PC-3 (cell line): Measurements from ENCODE around the gene GPC3. TPM values are rescaled to one million over a fixed set of nuclear protein-coding genes. Genes with fewer than 3 reads are reported as not detected.

Experiments used
- ATAC-seq: fragments of 200-7000 bp; cut with Tn5 transposase; 2 replicates; pipeline ENCODE4 v1.9.1; 2020; ENCODE audit warnings: mild to moderate bottlenecking, moderate library complexity
- BruUV-seq: library from RNA; stranded (reverse); fragments of 400-500 nt; replicated peaks from 2 replicates; lab custom pipeline; 2021; lab: Mats Ljungman, UMichigan
- CTCF ChIA-PET: fragments of 300-600 bp; sonication (Branson Sonifier 250); formaldehyde crosslinking; loops from one replicate; lab custom pipeline; 2022; ENCODE audit warnings: antibody characterized with exemption; lab: Charles Lee
- POLR2A ChIA-PET: fragments of 300-600 bp; sonication (Branson Sonifier 250); formaldehyde crosslinking; loops from one replicate; lab custom pipeline; 2022; ENCODE audit warnings: antibody characterized with exemption; ENCODE audit not compliant: unreplicated experiment; lab: Charles Lee
- DNase-seq: peaks from one replicate; pipeline ENCODE4 v3.0.0-alpha.2; 2015
- H2AFZ ChIP-seq: fragments of 300-600 bp; sonication (generic); 2 replicates; pipeline ENCODE4 v1.6.0; 2016; ENCODE audit warnings: antibody characterized with exemption, low read length
- H3F3A ChIP-seq: fragments of 300-600 bp; sonication (generic); one replicate; pipeline ENCODE4 v1.6.0; 2017; ENCODE audit warnings: antibody characterized with exemption, low read length, control low read depth, mild to moderate bottlenecking; ENCODE audit not compliant: unreplicated experiment
- H3K27ac ChIP-seq: fragments of 300-600 bp; sonication (generic); 2 replicates; pipeline ENCODE4 v1.5.1; 2016; ENCODE audit warnings: mild to moderate bottlenecking, low read length
- H3K27me3 ChIP-seq: fragments of 300-600 bp; sonication (generic); 2 replicates; pipeline ENCODE4 v1.6.1; 2016; ENCODE audit warnings: low read length, mixed read lengths
- H3K36me3 ChIP-seq: fragments of 300-600 bp; sonication (generic); 2 replicates; pipeline ENCODE4 v1.6.1; 2016; ENCODE audit warnings: low read depth, mixed run types, low read length, mixed read lengths
- H3K4me1 ChIP-seq: fragments of 300-600 bp; sonication (generic); 2 replicates; pipeline ENCODE4 v1.5.1; 2016; ENCODE audit warnings: low read length; ENCODE audit not compliant: insufficient read depth
- H3K4me2 ChIP-seq: fragments of 300-600 bp; sonication (generic); 2 replicates; pipeline ENCODE4 v1.6.0; 2016; ENCODE audit warnings: low read length
- H3K4me3 ChIP-seq: fragments of 300-600 bp; sonication (generic); 2 replicates; pipeline ENCODE4 v1.5.1; 2016; ENCODE audit warnings: mild to moderate bottlenecking, low read length, mixed read lengths
- H3K79me2 ChIP-seq: fragments of 300-600 bp; sonication (generic); 2 replicates; pipeline ENCODE4 v1.6.1; 2017; ENCODE audit warnings: low read length, mixed read lengths
- H3K9ac ChIP-seq: fragments of 300-600 bp; sonication (generic); 2 replicates; pipeline ENCODE4 v1.6.0; 2016; ENCODE audit warnings: mild to moderate bottlenecking, low read length
- H3K9me2 ChIP-seq: fragments of 300-600 bp; sonication (generic); replicated peaks from 2 replicates; pipeline ENCODE4 v1.6.1; 2016; ENCODE audit warnings: mixed run types, low read length, mixed read lengths
- H3K9me3 ChIP-seq: fragments of 300-600 bp; sonication (generic); 2 replicates; pipeline ENCODE4 v1.6.1; 2016; ENCODE audit warnings: low read length, mixed read lengths
- H4K20me1 ChIP-seq: fragments of 300-600 bp; sonication (generic); 2 replicates; pipeline ENCODE4 v1.6.1; 2016; ENCODE audit warnings: low read length, mixed read lengths
- EZH2 ChIP-seq: fragments of 300-600 bp; sonication (generic); IDR thresholded peaks from one replicate; pipeline ENCODE4 v1.6.1; 2017; ENCODE audit warnings: antibody characterized with exemption, mild to moderate bottlenecking, low read length; ENCODE audit not compliant: unreplicated experiment
- EZH2phosphoT487 ChIP-seq: fragments of 300-600 bp; sonication (generic); IDR thresholded peaks from 2 replicates; pipeline ENCODE4 v1.6.1; 2018; ENCODE audit warnings: mild to moderate bottlenecking, antibody characterized with exemption, low read length, borderline replicate concordance
- intact Hi-C: fragments of 100-400 bp; cut with micrococcal nuclease; formaldehyde crosslinking; loops from 2 replicates; pipeline ENCODE4 v1.9.0; 2023
- total RNA-seq: library from RNA; depleted of rRNA; stranded (reverse); fragments of >200 nt; gene quantifications from 2 replicates; pipeline ENCODE4 v1.2.3, GENCODE V29; 2014
- TF ChIP-seq, protein P1 (sequence below): fragments of 300-600 bp; sonication (generic); conservative IDR thresholded peaks from 2 replicates; pipeline ENCODE4 v1.5.1; 2017; ENCODE audit warnings: antibody characterized with exemption, low read depth, mild to moderate bottlenecking, low read length

The GPC3 gene
- total RNA-seq, 1 experiment from 2014 or later = not detected

DNA sequence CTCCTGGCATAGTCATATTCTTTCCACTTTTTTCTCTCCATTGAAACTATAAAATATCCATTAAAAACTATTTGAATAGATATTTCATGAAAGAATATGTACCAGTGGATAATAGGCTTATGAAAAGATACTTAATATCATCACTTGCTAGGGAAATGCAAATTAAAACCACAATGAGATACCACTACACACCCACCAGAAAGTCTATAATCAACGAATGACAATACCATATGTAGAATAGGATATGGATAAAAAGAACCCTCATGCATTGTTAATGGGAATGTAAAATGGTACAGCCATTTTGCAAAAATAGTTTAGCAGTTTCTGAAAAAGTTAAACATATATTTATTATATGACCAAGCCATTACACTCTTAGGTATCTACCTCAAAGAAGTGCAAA, 351.4 kb downstream of the GPC3 start:
- DNase-seq (no peak), ATAC-seq (no peak)
- intact Hi-C loops = no loop called here
- Histone ChIP-seq H3K27me3 (no peaks in the 10 kb centered on the region), H3K9ac (no peak overlapping the region), H3K36me3 (no peaks in the 10 kb centered on the region), H3K9me3 (no peaks in the 10 kb centered on the region), H2AFZ (no peak overlapping the region), H4K20me1 (no peaks in the 10 kb centered on the region), H3K4me1 (peaks cover 18% of the 10 kb centered on the region), H3K4me2 (no peak overlapping the region), H3K27ac (no peak overlapping the region), H3F3A (no peaks in the 10 kb centered on the region), H3K79me2 (no peaks in the 10 kb centered on the region), H3K9me2 (no peaks in the 10 kb centered on the region), H3K4me3 (no peak overlapping the region)
- no peak for TF ChIP-seq EZH2phosphoT487
- TF ChIP-seq EZH2 = no peak
- TF ChIP-seq, protein P1, sequence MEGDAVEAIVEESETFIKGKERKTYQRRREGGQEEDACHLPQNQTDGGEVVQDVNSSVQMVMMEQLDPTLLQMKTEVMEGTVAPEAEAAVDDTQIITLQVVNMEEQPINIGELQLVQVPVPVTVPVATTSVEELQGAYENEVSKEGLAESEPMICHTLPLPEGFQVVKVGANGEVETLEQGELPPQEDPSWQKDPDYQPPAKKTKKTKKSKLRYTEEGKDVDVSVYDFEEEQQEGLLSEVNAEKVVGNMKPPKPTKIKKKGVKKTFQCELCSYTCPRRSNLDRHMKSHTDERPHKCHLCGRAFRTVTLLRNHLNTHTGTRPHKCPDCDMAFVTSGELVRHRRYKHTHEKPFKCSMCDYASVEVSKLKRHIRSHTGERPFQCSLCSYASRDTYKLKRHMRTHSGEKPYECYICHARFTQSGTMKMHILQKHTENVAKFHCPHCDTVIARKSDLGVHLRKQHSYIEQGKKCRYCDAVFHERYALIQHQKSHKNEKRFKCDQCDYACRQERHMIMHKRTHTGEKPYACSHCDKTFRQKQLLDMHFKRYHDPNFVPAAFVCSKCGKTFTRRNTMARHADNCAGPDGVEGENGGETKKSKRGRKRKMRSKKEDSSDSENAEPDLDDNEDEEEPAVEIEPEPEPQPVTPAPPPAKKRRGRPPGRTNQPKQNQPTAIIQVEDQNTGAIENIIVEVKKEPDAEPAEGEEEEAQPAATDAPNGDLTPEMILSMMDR = no peak
- no TSS peak for BruUV-seq
- ChIA-PET POLR2A (no interaction called here), CTCF (no interaction called here)

DNA sequence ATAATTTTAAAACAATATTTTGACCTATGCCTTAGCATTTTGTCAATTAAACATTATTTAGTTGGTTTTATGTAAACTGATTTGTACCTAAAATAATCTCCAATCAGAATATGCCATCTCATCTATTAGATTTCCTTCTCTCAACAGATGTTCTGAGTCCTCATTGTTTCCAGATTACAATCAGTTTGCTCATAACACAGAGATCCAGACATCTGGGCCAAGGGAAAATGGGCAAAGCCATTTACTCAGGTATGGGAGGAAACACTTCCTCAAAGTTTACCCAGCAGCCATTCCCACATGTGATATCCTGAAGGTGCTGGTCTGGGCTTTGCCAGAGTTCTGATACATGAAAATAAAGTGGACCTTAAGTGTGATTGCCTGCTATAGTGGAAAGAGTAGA, 352.2 kb downstream of the GPC3 start:
- Histone ChIP-seq H3K9me2 (no peaks in the 10 kb centered on the region), H3K9ac (no peak overlapping the region), H2AFZ (no peak overlapping the region), H3K27ac (peak overlapping the region; percentile 15; the same call in 1 of the 2 replicates), H3K4me1 (peaks cover 11% of the 10 kb centered on the region), H4K20me1 (no peaks in the 10 kb centered on the region), H3K4me3 (no peak overlapping the region), H3K4me2 (no peak overlapping the region), H3K9me3 (no peaks in the 10 kb centered on the region), H3K36me3 (no peaks in the 10 kb centered on the region), H3K27me3 (no peaks in the 10 kb centered on the region), H3K79me2 (no peaks in the 10 kb centered on the region), H3F3A (no peaks in the 10 kb centered on the region)
- CTCF ChIA-PET = no interaction called here
- TF ChIP-seq EZH2phosphoT487 = no peak
- TF ChIP-seq, protein P1 = no peak
- TF ChIP-seq EZH2 = no peak
- intact Hi-C loops = no loop called here
- ATAC-seq (no peak), DNase-seq (peak; percentile 38)
- BruUV-seq = no TSS peak
- POLR2A ChIA-PET = no interaction called here

DNA sequence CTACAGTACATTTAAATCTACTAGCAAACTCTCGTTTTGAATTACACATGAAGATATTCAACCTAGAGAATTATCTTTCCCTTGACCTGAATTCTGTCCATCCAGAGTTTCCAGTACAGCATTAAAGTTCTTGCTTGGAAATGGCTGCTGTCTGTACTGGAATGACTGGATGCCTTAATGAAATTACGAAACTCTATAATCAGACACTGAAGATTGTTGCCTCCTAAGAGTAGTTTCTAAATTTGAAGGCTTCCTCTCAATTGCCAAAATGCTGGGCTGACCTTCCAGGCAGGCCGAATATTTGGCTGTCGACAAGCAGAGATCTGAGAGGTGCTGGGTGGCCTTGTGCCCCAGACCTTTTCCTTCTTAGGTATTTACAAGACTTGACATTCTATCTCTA, 355.0 kb downstream of the GPC3 start:
- no peak overlapping the region for H3K9ac ChIP-seq
- H3K27me3 ChIP-seq = no peaks in the 10 kb centered on the region
- H3K9me2 ChIP-seq = no peaks in the 10 kb centered on the region
- no peaks in the 10 kb centered on the region for H3K9me3 ChIP-seq
- H3K4me1 ChIP-seq = peaks cover 6% of the 10 kb centered on the region; the same call in 1 of the 2 replicates
- CTCF ChIA-PET = no interaction called here
- no peaks in the 10 kb centered on the region for H4K20me1 ChIP-seq
- H3K4me3 ChIP-seq = no peak overlapping the region
- no peaks in the 10 kb centered on the region for H3K36me3 ChIP-seq
- TF ChIP-seq EZH2 (no peak), EZH2phosphoT487 (no peak)
- TF ChIP-seq, protein P1 = no peak
- no peak for ATAC-seq
- no peaks in the 10 kb centered on the region for H3K79me2 ChIP-seq
- no peaks in the 10 kb centered on the region for H3F3A ChIP-seq
- DNase-seq = no peak
- no TSS peak for BruUV-seq
- H3K27ac ChIP-seq = no peak overlapping the region
- intact Hi-C loops = no loop called here
- no peak overlapping the region for H2AFZ ChIP-seq
- no peak overlapping the region for H3K4me2 ChIP-seq
- POLR2A ChIA-PET = no interaction called here
